GM19372 (cell line): Measurements from ENCODE around the gene MAPK9.

ENCODE experiments used
- ATAC-seq: cut with Tn5 transposase; IDR thresholded peaks from one replicate; pipeline ENCODE4 v1.9.1; 2021; ENCODE audit warnings: mild to moderate bottlenecking, low read depth, moderate library complexity; ENCODE audit not compliant: unreplicated experiment

MAPK9 gene

DNA sequence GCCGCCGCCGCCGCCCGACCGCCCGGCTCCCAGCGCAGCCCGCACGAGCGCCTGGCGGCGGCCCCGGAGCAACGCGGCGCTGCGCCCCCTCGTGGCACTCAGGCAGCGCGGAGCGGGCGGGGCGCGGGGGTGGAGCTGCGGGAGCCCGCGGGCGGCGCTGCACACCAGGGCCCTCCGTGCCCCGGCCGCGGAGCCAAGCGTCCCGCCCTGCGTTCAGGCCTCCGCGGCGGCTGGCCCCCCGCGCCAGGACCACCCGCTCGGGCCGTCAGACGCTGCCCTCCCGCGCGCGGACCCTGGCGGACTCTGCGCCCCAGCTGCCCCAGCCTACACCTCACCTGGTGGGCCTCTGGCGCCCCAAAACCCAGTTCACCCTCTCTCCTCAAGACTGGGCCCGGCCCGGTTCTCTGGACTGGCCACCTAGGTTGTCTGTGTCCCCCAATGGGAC, 82.7 kb downstream of the MAPK9 start, which contains the start of gene RASGEF1C:
RASGEF1C (minus strand) TSS at position 75 of the 445 bp plus-strand sequence. CDS start 71,159 bp downstream, outside the sequence.
- peak; percentile 79 for ATAC-seq

DNA sequence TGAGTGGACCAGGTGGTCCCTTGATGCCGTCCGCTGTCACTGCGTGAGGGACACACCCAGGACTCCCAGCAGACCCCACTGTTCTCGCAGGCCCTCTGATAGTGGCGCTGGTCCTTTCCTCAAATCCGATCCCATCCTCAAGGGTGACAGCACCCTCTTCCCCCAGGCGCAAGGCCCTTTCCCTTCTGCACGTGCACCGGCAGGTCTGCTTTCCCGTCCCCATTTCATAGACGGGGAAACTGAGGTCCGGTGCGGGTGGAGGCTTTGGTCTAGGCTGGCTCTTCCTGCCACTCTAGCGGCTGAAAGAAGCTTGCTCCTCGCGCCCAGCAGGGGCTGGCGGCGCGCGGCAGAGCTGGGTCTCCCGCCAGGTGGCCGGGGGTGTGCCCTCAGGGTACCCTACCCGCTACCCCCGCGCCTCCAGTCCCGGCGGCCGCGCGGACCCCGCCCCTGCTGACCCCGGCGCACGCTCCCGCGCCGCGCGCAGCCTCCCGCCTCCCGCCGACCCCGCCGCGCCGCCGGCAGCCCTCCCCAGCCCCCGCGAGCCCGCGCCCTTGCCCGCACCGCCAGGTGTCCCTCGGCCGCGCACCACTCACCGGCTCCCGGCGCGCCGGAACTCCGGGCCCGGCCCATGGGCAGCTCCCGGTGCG, 83.3 kb downstream of the MAPK9 start:
- peak; percentile 30 for ATAC-seq

DNA sequence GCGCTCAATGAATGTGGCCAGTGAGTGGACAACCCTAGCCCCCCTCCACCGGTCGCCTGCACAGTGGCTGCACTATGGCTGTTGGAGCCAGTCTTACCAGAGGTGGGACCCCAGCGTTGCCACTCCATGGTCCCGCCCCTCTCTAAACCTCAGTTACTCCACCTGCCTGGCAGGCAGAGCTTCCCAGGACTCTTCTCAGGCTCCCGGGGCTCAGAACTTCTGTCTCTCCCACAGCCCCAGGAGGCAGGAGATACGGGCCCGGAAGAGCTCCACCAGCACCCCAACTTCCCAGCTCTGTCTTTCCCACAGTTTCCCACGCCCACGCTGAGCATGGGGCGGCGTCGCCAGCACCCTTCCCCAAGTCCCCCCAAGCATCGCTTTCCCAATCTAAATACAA, 83.8 kb downstream of the MAPK9 start:
- ATAC-seq: no peak

DNA sequence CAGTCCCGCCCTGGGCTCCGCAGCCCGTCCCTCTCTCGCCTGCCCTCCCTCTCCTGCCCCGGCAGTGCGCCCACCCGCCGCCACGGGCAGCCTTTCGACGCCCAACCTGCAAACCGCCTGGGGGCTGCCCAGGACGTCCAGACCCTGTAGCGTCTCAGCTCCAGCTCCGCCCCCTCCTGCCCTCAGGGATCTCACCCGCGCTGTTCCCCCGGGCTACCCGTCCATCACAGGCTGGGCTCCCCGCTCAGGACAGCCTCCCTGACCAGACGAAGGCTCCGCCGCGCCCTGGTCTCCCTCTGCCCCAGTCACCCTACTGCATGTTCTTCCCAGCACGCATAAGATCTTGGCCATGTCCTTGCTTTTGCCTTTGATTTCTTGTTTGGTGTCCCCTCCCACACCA, 84.3 kb downstream of the MAPK9 start:
- no peak for ATAC-seq

DNA sequence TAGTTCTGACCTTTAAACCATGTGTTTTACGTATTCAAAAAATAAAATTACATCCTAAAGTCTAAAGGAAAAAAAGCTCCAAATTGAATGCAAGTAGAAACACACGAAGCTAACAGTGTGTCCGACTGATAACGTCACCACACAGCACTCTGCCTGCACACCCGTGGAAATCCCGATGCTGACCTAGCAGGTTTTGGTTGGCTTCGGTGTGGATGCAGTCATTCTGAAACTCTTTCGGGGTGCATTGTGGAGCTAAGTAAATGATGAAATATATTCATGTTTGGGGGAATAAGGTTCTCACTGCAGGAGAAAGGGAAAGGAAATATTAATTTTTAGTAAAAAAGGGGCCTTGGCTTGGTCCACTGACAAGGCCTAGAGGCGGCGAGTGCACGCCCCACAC, 84.9 kb downstream of the MAPK9 start:
- no peak for ATAC-seq

DNA sequence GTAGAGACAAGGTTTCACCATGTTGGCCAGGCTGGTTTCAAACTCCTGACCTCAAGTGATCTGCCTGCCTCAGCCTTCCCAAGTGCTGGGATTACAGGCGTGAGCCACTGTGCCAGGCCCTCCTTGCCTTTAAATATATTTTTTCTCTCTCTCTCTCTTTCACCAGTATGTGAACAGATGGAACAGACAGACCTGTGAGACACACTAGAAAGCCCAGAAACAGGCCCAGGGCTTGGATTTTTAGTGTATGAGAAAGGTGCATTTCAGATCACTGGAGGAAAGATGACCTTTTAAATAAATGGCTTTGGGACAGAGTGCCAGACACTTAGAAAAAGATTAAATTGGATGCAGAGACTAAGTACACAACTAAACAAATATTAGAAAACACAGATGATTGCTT, 86.0 kb downstream of the MAPK9 start:
- ATAC-seq: no peak

DNA sequence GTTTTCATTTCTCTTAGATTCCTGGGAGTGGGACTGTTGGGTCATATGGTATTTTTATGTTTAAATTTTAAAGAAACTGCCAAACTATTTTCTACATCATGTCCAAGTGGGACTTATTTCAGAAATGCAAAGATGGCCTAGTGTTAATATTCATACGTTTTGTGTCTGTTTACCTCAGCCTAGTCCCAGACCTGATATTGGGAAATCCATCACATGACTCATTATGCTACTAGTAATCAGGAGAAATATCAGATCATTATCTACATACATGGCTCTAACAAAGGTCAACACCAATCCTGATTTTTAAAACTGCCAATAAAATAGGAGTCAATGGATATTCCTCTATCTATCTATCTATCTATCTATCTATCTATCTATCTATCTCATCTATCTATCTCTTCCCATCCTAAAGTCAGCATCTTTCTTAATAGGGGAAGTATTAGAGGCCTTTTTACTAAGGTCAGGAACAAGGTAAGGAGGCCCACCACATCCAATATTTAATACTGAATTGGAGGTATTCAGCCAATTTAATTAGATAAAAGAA, 87.5 kb downstream of the MAPK9 start:
- ATAC-seq: no peak

DNA sequence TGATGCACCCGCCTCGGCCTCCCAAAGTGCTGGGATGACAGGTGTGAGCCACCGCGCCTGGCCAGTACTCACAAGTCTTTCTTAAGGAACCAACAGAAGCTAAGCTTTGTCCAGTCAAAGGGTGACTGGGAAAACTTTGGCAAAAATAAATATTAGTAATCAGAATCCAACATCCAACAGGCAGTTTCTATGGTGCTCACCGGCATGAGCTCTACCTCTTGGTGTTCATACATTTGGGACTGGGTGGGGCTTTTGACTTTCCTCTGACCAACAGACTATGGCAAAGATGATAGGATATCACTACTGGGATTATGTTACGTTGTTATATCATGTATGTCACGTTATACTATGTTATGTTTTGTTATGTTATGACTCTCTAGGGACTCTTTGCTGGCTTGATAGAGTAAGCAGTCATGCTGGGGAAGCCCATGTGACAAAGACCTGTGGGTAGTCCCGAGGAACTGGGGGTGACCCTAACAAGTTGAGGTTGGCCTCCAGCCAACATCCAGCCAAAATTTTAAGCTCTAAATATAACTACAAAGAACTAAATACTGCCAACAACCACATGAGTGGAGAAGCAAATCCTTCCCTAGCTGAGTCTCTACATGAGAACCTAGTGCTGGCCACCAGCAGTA, 88.8 kb downstream of the MAPK9 start:
- ATAC-seq: no peak

DNA sequence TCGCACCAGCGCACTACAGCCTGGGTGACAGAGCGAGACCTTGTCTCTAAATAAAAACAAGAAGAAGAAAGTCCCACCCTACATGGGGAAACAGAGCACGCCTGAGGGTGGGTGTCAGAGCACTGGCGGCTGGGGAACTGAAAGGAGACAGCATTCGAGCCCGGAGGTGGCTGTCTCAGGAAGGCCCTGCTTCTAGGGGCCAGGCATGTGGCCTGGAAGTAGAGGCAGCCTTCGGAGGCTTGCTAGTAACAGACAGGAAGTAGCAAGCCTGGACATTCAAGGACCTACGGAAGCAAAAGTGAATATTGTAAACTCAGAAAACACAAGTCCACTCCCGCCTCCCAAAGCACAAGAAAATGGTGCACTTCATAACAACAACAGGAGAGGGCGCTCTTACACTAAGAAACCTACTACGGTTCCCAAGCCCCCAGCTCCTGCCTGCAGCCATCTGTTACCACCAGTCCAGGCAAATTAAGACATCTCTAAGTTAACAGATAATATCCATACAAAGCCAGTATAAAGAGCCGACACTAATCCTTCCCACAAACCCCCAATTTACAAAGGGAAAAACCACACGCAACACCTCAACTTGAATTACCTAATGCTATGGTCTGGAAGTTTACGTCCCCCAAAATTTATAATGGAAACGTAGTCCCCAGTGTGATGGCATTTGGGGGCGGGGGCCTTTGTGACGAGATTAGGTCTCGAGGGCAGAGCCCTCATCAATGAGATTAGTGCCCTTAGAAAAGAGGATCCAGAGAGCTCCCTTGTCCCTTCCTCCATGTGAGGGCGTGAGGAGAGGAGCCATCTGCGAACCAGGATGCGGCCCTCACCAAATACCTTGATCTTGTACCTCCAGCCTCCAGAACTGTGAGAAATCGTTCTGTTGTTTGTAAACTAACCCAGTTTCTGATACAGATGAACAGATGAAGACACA, 90.6 kb downstream of the MAPK9 start:
- ATAC-seq: no peak

DNA sequence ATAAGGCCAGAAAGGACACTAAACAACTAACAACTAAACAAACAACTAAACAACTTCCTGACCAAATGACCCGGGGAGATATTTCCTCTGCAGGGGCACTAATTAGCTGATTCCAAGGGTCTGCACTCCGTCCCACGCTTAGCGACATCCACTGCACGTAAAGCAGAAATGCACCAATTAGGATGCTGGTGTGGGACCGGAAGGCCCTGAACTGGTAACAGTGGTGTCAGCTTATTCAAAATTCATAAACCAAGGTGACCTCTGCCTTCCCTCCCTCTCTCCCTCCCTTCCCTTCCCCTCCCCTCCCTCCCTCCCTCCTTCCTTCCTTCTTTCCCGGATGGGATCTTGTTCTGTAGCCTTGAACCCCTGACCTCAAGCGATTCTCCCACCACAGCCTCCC, 92.5 kb downstream of the MAPK9 start:
- ATAC-seq: no peak

DNA sequence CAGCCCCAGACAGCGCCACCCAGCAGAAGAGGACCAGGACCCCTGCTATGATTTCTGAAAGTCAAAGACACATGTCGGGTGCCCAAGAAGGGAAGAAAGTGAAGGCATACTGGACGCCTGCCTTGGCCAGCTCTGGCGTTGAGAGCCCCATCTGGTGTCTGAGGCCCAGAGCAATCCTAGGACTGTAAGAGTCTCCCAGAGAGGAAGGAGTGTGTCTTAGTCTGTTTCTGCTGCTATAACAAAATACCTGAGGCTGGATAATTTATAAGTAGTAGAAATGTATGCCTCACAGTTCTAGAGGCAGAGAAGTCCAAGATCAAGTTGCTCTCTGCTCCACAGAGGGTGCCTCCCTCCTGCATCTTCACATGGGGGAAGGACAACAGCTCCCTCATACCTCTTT, 93.7 kb downstream of the MAPK9 start:
- no peak for ATAC-seq

DNA sequence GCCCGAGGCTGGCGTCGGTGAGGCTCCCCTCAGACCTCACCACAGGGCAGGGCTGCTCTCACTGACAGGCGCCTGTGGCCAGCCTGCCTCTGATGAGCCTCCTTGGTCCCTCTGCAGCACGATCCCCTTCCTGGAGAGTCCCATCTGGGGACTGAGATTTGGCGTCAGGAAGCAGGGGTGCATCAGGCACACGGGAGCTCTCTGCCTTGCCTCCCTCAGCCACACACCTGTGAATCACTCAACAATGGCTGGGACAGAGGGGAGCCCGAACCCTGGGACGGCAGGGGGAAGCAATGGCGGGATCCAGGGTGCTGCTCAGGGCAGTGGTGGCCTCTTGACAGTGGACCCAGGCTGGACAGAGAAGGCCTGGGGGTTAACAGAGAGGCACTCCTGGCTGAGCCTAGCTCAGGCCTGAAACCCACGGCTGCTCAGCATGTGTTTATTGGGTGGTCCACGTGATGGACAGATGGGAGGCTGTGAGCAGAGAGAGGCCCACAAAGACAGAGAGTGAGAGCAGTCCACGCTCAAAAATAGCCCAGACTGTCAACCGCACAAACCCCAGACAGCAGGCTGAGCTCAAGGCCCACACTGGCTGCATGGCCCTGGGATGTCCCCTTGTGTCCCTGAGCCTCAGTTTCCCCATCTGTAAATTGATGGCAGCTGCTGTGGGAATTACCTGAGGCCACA, 94.7 kb downstream of the MAPK9 start:
- no peak for ATAC-seq

DNA sequence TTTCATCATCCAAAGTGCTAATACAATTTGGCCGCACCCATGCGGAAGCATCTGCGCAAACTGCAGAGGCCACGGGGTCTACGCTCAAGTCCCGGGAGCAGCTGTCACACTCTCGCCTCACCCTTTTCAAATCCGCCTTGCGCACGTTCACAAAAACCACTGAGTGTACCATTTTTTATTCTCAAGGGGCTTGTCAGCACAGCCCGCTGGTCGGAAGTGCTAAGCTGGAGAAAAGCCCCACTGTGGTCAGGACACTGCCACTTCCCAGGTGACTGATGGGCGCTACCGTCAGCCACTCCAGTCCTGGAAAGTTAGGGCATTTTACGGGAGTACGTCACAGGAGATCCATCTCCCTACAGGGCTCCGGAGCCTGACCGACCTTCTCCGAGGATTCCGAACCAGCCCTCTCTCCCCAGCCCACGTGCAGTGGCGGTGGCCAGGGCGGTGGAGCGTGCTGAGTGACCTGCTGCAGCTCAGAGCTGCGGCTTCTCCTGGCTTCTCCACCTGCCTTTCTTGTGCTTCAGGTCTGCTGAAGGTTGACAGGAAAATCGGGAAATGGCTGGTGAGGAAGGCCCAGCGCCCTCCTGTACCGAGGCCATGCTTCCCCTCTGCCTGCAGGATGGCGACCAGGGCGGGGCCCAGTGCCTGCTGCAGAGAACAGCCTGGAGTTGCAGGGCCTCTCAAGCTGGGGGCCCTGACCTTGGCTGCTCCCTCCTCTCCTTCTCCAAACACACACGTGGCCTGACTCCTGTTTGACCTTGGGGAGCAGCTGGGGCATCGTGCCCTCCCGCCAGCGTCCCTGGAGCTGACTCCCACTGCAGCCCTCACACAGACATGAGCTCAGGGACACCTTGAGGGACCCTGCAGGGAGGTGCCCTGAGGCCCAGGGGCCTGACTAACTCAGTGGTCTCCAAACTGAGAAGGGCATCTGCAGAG, 97.2 kb downstream of the MAPK9 start:
- no peak for ATAC-seq

DNA sequence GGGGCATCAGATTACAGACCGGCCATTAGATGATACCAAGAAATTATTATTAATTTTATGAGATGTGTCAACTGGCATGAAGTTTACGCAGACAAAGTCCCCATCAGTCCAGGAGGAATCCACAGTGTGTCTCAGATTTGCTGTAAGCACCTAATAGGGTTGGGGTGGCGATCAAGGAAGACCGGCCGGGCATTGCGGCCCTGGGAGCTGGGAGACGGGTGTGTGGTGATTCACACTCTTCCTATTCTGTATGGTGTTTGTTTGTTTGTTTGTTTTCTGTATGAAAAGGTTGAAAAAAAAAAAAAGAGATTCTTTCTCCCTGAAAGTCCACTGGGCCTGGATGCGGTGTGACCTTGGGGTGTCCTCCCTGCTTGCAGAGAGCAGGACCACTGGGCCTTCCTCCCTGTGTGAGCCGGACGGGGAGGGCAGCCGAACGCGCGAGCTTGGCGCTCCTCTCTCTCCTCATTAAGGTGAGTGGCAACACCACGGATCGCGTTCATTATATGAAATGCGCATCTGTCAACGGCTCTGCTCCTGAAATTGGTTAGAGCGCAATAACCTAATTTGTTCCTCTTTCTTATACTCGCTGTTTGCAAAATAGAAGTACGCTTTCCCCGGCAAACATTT, 98.0 kb downstream of the MAPK9 start:
- no peak for ATAC-seq

DNA sequence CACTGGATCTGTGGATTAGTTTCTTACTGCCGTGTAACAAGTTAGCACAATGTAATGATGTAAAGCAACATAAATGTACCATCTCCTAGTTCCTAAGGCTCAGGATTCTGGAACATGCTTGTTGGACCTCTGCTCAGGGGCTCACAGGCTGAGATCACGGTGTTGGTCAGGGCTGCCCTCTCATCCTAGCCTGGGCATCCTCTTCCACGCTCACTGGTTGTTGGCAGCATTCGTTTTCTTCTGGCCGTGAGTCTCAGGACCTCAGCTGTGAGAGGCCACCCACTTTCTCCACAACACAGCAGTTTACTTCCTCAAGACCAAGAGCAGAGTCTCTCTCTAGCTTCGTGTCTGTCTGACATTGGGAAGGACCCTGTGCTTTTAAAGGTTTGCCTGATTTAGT, 100.2 kb downstream of the MAPK9 start:
- ATAC-seq: no peak

DNA sequence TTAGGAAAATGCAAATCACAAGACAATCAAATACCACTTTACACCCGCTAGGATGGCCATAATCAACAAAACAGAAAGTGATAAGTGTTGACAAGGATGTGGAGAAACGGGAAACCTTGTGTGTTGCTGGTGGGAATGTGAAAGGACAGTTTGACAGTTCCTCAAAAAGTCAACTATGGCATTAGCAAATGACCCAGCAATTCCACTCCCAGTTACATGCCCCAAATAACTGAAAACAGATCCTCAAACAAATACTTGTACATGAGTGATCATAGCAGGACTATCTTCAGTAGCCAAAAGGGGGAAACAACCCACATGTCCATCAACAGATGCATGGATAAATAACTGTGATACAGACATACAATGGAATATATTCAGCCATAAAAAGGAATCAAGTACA, 104.1 kb downstream of the MAPK9 start:
- ATAC-seq: no peak
